ENCODE data around the gene FEN1. TPM values are rescaled to one million over a fixed set of nuclear protein-coding genes. Genes with fewer than 3 reads are reported as not detected.

FEN1 gene
- total RNA-seq, 1 donor from 2014 or later, result 27.4 TPM

GRCh38 chr11:61844909-61845565, 52.3 kb downstream of the FEN1 start:
- no peak for DNase-seq

DNA sequence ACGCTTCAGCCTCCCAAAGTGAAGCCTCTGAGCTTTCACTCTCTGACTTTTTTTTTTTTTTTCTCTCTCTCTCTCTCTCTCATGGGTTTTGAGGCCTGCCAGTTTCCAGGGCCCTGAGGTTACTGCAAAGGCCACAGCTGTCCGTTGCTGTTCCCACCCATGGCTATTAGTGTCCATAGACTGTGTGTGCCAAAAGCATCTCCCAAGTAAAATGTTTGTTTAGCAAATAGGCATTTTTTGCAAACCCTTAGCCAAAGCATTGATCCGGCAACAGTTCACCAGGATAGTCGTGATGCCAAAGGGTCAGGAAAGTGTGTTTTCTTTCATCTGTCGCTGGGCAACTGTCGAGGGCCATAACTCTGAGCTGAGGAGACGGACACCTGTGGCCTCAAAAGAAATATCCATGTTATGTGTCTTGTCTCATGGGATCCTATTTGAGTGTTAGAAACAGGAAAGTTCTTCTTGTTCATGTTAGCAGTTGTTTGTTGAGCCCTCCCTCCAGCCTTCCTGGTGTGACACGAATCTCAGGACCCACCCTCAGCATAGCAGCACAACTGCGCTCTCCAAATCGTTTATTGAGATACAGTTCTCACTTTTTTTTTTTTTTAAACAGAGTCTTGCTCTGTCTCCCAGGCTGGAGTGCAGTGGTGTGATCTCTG, 53.8 kb downstream of the FEN1 start:
- no peak for DNase-seq

Other genes starting within 250 kb of the FEN1 start
- gene SYT7, start 211.8 kb upstream of the FEN1 start, total RNA-seq, result 0.51 and 3.0 TPM in 2 replicates
- 4.4 and 4.7 TPM in 2 replicates for gene DAGLA, start 112.5 kb upstream of the FEN1 start, total RNA-seq
- gene MYRF, start 40.3 kb upstream of the FEN1 start, total RNA-seq, result 0.17 and 0.28 TPM in 2 replicates
- 27.9 and 41.0 TPM in 2 replicates for gene TMEM258, start 312 bp upstream of the FEN1 start, total RNA-seq
- 34.9 and 73.6 TPM in 2 replicates for gene FADS1, start 24.1 kb downstream of the FEN1 start, total RNA-seq
- gene FADS2, start 35.4 kb downstream of the FEN1 start, total RNA-seq, result 75.9 and 253 TPM in 2 replicates
- gene FADS3, start 98.6 kb downstream of the FEN1 start, total RNA-seq, result 128 and 242 TPM in 2 replicates
- 9.0 and 9.9 TPM in 2 replicates for gene RAB3IL1, start 124.7 kb downstream of the FEN1 start, total RNA-seq
- gene BEST1, start 157.4 kb downstream of the FEN1 start, total RNA-seq, result 0.05 TPM in 1 of 2 replicates, not detected in the other
- gene FTH1, start 174.7 kb downstream of the FEN1 start, total RNA-seq, result 742 and 1,944 TPM in 2 replicates

Measured in dermis blood vessel endothelial cell (primary cell).